HG03354 (cell line): ENCODE measurements around the gene MBNL3.

Experiments used
- ATAC-seq: cut with Tn5 transposase; IDR thresholded peaks from one replicate; pipeline ENCODE4 v1.9.1; 2021; ENCODE audit warnings: mild to moderate bottlenecking; ENCODE audit not compliant: unreplicated experiment, poor library complexity, severe bottlenecking

MBNL3 gene

GRCh38 chrX:132426695-132427281 lies 62.0 kb downstream of the MBNL3 start:
- ATAC-seq: no peak

GRCh38 chrX:132425744-132426318 lies 63.0 kb downstream of the MBNL3 start:
- no peak for ATAC-seq

GRCh38 chrX:132423323-132423722 lies 65.5 kb downstream of the MBNL3 start:
- ATAC-seq: no peak

GRCh38 chrX:132415012-132415411 lies 73.8 kb downstream of the MBNL3 start:
- ATAC-seq: no peak

- no peak for ATAC-seq
Observed at GRCh38 chrX:132414404-132414803, 74.4 kb downstream of the MBNL3 start.

GRCh38 chrX:132413459-132413858 lies 75.4 kb downstream of the MBNL3 start:
- ATAC-seq: no peak

GRCh38 chrX:132412208-132412607 lies 76.6 kb downstream of the MBNL3 start:
- no peak for ATAC-seq

GRCh38 chrX:132411310-132411977 lies 77.4 kb downstream of the MBNL3 start:
- ATAC-seq: no peak

- ATAC-seq: no peak
Observed at GRCh38 chrX:132409780-132410556, 78.9 kb downstream of the MBNL3 start.

- ATAC-seq: no peak
Observed at GRCh38 chrX:132407691-132408090, 81.1 kb downstream of the MBNL3 start.

- no peak for ATAC-seq
Observed at GRCh38 chrX:132406106-132406505, 82.7 kb downstream of the MBNL3 start.

GRCh38 chrX:132404266-132404665 lies 84.6 kb downstream of the MBNL3 start:
- no peak for ATAC-seq

GRCh38 chrX:132401935-132402334 lies 86.9 kb downstream of the MBNL3 start:
- no peak for ATAC-seq

GRCh38 chrX:132400706-132401105 lies 88.1 kb downstream of the MBNL3 start:
- ATAC-seq: no peak

GRCh38 chrX:132395645-132396044 lies 93.2 kb downstream of the MBNL3 start:
- ATAC-seq: no peak

GRCh38 chrX:132395026-132395425 lies 93.8 kb downstream of the MBNL3 start:
- no peak for ATAC-seq

- no peak for ATAC-seq
Observed at GRCh38 chrX:132394591-132394990, 94.2 kb downstream of the MBNL3 start.

- no peak for ATAC-seq
Observed at GRCh38 chrX:132393992-132394391, 94.8 kb downstream of the MBNL3 start.

GRCh38 chrX:132393485-132393884 lies 95.4 kb downstream of the MBNL3 start:
- no peak for ATAC-seq

- ATAC-seq: no peak
Observed at GRCh38 chrX:132393085-132393484, 95.8 kb downstream of the MBNL3 start.

- ATAC-seq: no peak
Observed at GRCh38 chrX:132390792-132391191, 98.0 kb downstream of the MBNL3 start.
